Karpas-422 (cell line): Measurements from ENCODE around the gene MT3. TPM values are rescaled to one million over a fixed set of nuclear protein-coding genes. Genes with fewer than 3 reads are reported as not detected.

Experiments
- DNase-seq: peaks from one replicate; pipeline ENCODE4 v3.0.0-alpha.2; 2015
- H2AFZ ChIP-seq: fragments of 200-600 bp; sonication (generic); 2 replicates; pipeline ENCODE4 v1.6.1; 2014; ENCODE audit warnings: antibody characterized with exemption, low read length, mixed read lengths
- H3K27ac ChIP-seq: fragments of 200-600 bp; sonication (generic); 2 replicates; pipeline ENCODE4 v1.5.1; 2014; ENCODE audit warnings: mild to moderate bottlenecking, low read length, moderate library complexity
- H3K27me3 ChIP-seq: fragments of 200-600 bp; sonication (generic); 2 replicates; pipeline ENCODE4 v1.6.1; 2014; ENCODE audit warnings: low read length, mixed read lengths
- H3K36me3 ChIP-seq: fragments of 200-600 bp; sonication (generic); 2 replicates; pipeline ENCODE4 v1.6.1; 2014; ENCODE audit warnings: low read length, mixed read lengths; ENCODE audit not compliant: insufficient read depth
- H3K4me1 ChIP-seq: fragments of 200-600 bp; sonication (generic); 2 replicates; pipeline ENCODE4 v1.6.1; 2014; ENCODE audit warnings: mild to moderate bottlenecking, low read length, mixed read lengths
- H3K4me2 ChIP-seq: fragments of 200-600 bp; sonication (generic); 2 replicates; pipeline ENCODE4 v1.6.1; 2014; ENCODE audit warnings: low read length, low read depth, mild to moderate bottlenecking; ENCODE audit not compliant: poor library complexity, severe bottlenecking
- H3K4me3 ChIP-seq: fragments of 200-600 bp; sonication (generic); 2 replicates; pipeline ENCODE4 v1.5.1; 2014; ENCODE audit warnings: mild to moderate bottlenecking, antibody characterized with exemption, low read length, mixed read lengths
- H3K79me2 ChIP-seq: fragments of 200-600 bp; sonication (generic); 2 replicates; pipeline ENCODE4 v1.6.1; 2014; ENCODE audit warnings: mild to moderate bottlenecking, low read length, mixed read lengths
- H3K9ac ChIP-seq: fragments of 200-600 bp; sonication (generic); 2 replicates; pipeline ENCODE4 v1.6.0; 2014; ENCODE audit warnings: low read length
- H3K9me2 ChIP-seq: fragments of 200-600 bp; sonication (generic), shearing (Covaris generic); replicated peaks from 2 replicates; pipeline ENCODE4 v1.6.0; 2014; ENCODE audit warnings: mild to moderate bottlenecking, low read length, moderate library complexity; ENCODE audit not compliant: insufficient read depth
- H3K9me3 ChIP-seq: fragments of 300-700, 200-600 bp; sonication (generic); 2 replicates; pipeline ENCODE4 v1.6.1; 2014; ENCODE audit warnings: low read length, mixed read lengths
- H4K20me1 ChIP-seq: fragments of 200-600 bp; sonication (generic); 2 replicates; pipeline ENCODE4 v1.6.1; 2014; ENCODE audit warnings: mild to moderate bottlenecking, antibody characterized with exemption, low read length, low read depth; ENCODE audit not compliant: insufficient read depth
- total RNA-seq: library from RNA; depleted of rRNA; stranded (reverse); fragments of >200 nt; shearing (Covaris generic); gene quantifications from 2 replicates; pipeline ENCODE4 v1.2.3, GENCODE V29; 2014; ENCODE audit warnings: low replicate concordance

The MT3 gene
- total RNA-seq, 1 experiment from 2014 or later, result not detected

GRCh38 chr16:56632848-56633365 lies 43.6 kb downstream of the MT3 start:
- Histone ChIP-seq H2AFZ (no peak overlapping the region), H3K4me2 (no peak overlapping the region), H4K20me1 (no peaks in the 10 kb centered on the region), H3K9me3 (no peaks in the 10 kb centered on the region), H3K79me2 (no peaks in the 10 kb centered on the region), H3K4me1 (peaks cover 18% of the 10 kb centered on the region), H3K9me2 (no peaks in the 10 kb centered on the region), H3K9ac (no peak overlapping the region), H3K27me3 (no peaks in the 10 kb centered on the region), H3K4me3 (no peak overlapping the region), H3K36me3 (no peaks in the 10 kb centered on the region), H3K27ac (no peak overlapping the region)
- no peak for DNase-seq

GRCh38 chr16:56633535-56633934 lies 44.2 kb downstream of the MT3 start:
- no peak overlapping the region for H2AFZ ChIP-seq
- no peak for DNase-seq
- no peak overlapping the region for H3K9ac ChIP-seq
- H3K36me3 ChIP-seq, result no peaks in the 10 kb centered on the region
- H3K4me1 ChIP-seq, result peaks cover 18% of the 10 kb centered on the region
- no peaks in the 10 kb centered on the region for H3K9me2 ChIP-seq
- H4K20me1 ChIP-seq, result no peaks in the 10 kb centered on the region
- H3K79me2 ChIP-seq, result no peaks in the 10 kb centered on the region
- H3K27me3 ChIP-seq, result no peaks in the 10 kb centered on the region
- H3K27ac ChIP-seq, result no peak overlapping the region
- no peak overlapping the region for H3K4me2 ChIP-seq
- H3K9me3 ChIP-seq, result no peaks in the 10 kb centered on the region
- H3K4me3 ChIP-seq, result no peak overlapping the region

- no peaks in the 10 kb centered on the region for H3K27me3 ChIP-seq
- no peak for DNase-seq
- peaks cover 19% of the 10 kb centered on the region for H3K4me1 ChIP-seq
- H3K4me2 ChIP-seq, result no peak overlapping the region
- H3K9me2 ChIP-seq, result no peaks in the 10 kb centered on the region
- no peak overlapping the region for H2AFZ ChIP-seq
- no peaks in the 10 kb centered on the region for H3K36me3 ChIP-seq
- no peak overlapping the region for H3K9ac ChIP-seq
- no peaks in the 10 kb centered on the region for H3K9me3 ChIP-seq
- H3K4me3 ChIP-seq, result no peak overlapping the region
- no peak overlapping the region for H3K27ac ChIP-seq
- no peaks in the 10 kb centered on the region for H4K20me1 ChIP-seq
- H3K79me2 ChIP-seq, result no peaks in the 10 kb centered on the region
Observed at GRCh38 chr16:56634715-56635440, 45.5 kb downstream of the MT3 start.

- H3K4me1 ChIP-seq, result peaks cover 14% of the 10 kb centered on the region
- no peaks in the 10 kb centered on the region for H3K9me3 ChIP-seq
- no peak overlapping the region for H3K9ac ChIP-seq
- no peak overlapping the region for H3K4me2 ChIP-seq
- no peak for DNase-seq
- no peaks in the 10 kb centered on the region for H3K36me3 ChIP-seq
- H3K4me3 ChIP-seq, result no peak overlapping the region
- H3K27me3 ChIP-seq, result no peaks in the 10 kb centered on the region
- H3K27ac ChIP-seq, result no peak overlapping the region
- no peaks in the 10 kb centered on the region for H4K20me1 ChIP-seq
- no peak overlapping the region for H2AFZ ChIP-seq
- no peaks in the 10 kb centered on the region for H3K9me2 ChIP-seq
- no peaks in the 10 kb centered on the region for H3K79me2 ChIP-seq
Observed at GRCh38 chr16:56635441-56635967, 46.2 kb downstream of the MT3 start.

GRCh38 chr16:56636616-56637413 lies 47.5 kb downstream of the MT3 start:
- Histone ChIP-seq H3K4me1 (peaks cover 14% of the 10 kb centered on the region), H3K79me2 (no peaks in the 10 kb centered on the region), H3K4me2 (no peak overlapping the region), H3K4me3 (no peak overlapping the region), H4K20me1 (no peaks in the 10 kb centered on the region), H3K27me3 (no peaks in the 10 kb centered on the region), H2AFZ (no peak overlapping the region), H3K9ac (no peak overlapping the region), H3K36me3 (no peaks in the 10 kb centered on the region), H3K9me3 (no peaks in the 10 kb centered on the region), H3K27ac (no peak overlapping the region), H3K9me2 (no peaks in the 10 kb centered on the region)
- no peak for DNase-seq

- no peak for DNase-seq
- H3K27me3 ChIP-seq, result no peaks in the 10 kb centered on the region
Observed at GRCh38 chr16:56637814-56638750, 48.8 kb downstream of the MT3 start, which contains the start of gene MT1A. Gene MT1A (plus strand): TSS chr16:56638666. CDS start chr16:56638739, 73 bp downstream.

GRCh38 chr16:56639045-56639444 lies 49.7 kb downstream of the MT3 start:
- H3K9ac ChIP-seq, result no peak overlapping the region
- H3K79me2 ChIP-seq, result no peaks in the 10 kb centered on the region
- H3K27me3 ChIP-seq, result no peaks in the 10 kb centered on the region

More at GRCh38 chr16:56637814-56638750, 48.8 kb downstream of the MT3 start, which contains the start of gene MT1A:
- H3K79me2 ChIP-seq, result no peaks in the 10 kb centered on the region
- no peaks in the 10 kb centered on the region for H3K9me2 ChIP-seq
- H3K4me1 ChIP-seq, result peaks cover 26% of the 10 kb centered on the region
- no peak within 1 kb of the TSS for H3K4me3 ChIP-seq
- H4K20me1 ChIP-seq, result no peaks in the 10 kb centered on the region
- no peak within 1 kb of the TSS for H3K9ac ChIP-seq
- H2AFZ ChIP-seq, result no peak within 1 kb of the TSS
- no peaks in the 10 kb centered on the region for H3K9me3 ChIP-seq
- no peaks in the 10 kb centered on the region for H3K36me3 ChIP-seq
- H3K4me2 ChIP-seq, result no peak within 1 kb of the TSS
- no peak within 1 kb of the TSS for H3K27ac ChIP-seq

More at GRCh38 chr16:56639045-56639444, 49.7 kb downstream of the MT3 start:
- Histone ChIP-seq H3K27ac (no peak overlapping the region), H2AFZ (no peak overlapping the region), H3K9me2 (no peaks in the 10 kb centered on the region), H3K9me3 (no peaks in the 10 kb centered on the region), H4K20me1 (no peaks in the 10 kb centered on the region), H3K4me3 (no peak overlapping the region), H3K4me1 (peaks cover 34% of the 10 kb centered on the region), H3K36me3 (no peaks in the 10 kb centered on the region), H3K4me2 (no peak overlapping the region)
- no peak for DNase-seq
